GM19463 (cell line): Measurements from ENCODE around the gene MYO5B.

Source experiments
- ATAC-seq: cut with Tn5 transposase; IDR thresholded peaks from one replicate; pipeline ENCODE4 v1.9.1; 2021; ENCODE audit warnings: mild to moderate bottlenecking, moderate library complexity; ENCODE audit not compliant: unreplicated experiment

The MYO5B gene

GRCh38 chr18:49976001-49976400 lies 218.9 kb downstream of the MYO5B start:
- ATAC-seq: no peak

- no peak for ATAC-seq
Measured at GRCh38 chr18:49974079-49974478, 220.9 kb downstream of the MYO5B start.

- no peak for ATAC-seq
Measured at GRCh38 chr18:49973592-49973991, 221.4 kb downstream of the MYO5B start.

DNA sequence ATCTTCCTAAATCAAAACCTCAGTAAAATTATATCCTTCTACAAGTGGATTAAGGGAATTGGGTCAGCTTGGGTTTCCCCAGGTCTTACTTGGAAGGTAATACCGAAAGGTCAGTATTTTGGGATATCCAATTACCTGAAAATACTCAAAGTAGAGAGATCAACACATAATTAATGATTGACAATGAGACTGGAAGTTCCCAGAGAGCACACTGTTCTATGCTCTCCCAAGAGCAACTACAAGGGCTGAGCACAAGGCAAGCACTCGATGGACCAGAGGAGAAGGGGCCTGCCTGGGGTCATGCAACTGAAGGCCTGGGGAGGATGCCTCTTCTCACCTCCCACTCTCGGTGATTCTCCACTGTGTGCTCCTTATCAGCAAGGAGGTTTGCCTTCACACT lies 222.4 kb downstream of the MYO5B start:
- ATAC-seq: no peak

DNA sequence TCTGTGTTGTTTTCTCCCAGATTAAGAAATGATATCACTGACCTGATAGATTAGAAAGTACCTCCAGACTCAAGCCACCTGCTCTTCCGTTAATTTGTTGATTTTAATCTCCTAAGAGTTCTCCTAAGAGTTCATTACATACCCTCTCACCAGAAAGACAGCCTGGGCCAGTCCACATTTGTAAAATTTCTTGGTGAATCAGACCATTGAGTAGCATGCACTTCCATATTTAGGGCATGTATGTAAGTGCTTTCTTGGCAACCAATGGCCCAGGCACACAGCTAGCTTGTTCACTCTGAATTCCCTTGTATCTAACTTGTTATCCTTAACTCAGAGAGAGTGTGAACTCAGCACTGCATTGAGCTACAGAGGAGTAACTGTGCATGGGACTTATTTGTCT lies 223.5 kb downstream of the MYO5B start:
- no peak for ATAC-seq

DNA sequence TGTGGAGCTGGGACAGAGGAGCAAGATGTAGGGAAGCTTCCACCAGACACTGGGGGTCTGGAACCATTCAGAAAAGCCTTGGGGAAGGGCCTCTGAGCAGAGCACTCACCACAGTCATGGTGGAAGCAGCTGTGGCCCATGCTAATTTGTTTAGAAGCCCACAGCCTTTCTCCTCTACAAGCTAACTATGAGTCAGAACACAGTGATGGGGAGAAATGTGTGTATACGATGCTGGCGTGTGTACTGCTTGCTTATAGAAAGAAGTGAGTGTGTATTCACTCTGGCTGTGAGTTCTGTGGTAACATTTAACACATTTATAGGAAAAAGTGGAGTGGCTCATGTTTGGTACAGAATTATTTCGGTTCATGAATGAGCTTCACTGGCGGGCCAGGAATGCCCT lies 224.6 kb downstream of the MYO5B start:
- peak; percentile 69 for ATAC-seq

- ATAC-seq: peak; percentile 32
Measured at GRCh38 chr18:49968644-49969309, 226.2 kb downstream of the MYO5B start.

DNA sequence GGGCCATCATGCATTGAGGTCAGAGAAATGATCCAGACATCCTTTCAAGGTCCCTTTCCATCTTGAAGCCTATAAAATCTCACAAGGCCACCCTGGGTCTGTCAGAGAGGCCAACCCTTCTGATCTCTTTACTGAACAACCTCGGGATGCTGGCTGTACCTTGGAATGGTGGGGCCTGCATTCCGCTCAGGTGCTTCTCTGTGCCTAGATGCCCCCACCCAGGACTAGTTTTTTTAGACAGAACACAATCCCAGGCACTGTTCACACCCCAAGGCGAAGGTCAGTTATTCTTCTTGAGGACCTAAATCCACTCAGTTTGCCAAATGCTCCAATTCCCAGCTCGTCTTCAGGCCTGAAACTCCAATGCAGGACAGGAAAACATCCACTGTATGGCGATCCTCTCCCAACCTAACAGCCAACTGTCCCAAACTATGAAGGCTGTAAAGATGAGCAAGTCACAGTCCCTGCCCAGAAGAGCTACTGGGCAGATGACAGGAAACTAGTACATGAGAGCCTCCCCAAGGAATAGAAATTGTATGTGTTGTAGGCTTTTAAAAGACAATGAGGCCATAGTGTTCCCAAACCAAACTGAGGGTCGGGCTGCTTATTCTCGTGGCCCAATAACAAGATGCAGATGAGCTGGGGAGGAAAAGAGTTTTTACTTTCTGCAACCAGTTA lies 227.2 kb downstream of the MYO5B start:
- no peak for ATAC-seq

- peak; percentile 74 for ATAC-seq
Measured at GRCh38 chr18:49967171-49967570, 227.8 kb downstream of the MYO5B start.

GRCh38 chr18:49966090-49966489 lies 228.9 kb downstream of the MYO5B start:
- no peak for ATAC-seq

GRCh38 chr18:49963217-49963616 lies 231.7 kb downstream of the MYO5B start:
- ATAC-seq: no peak

- no peak for ATAC-seq
Measured at GRCh38 chr18:49961271-49961670, 233.7 kb downstream of the MYO5B start.

GRCh38 chr18:49960376-49960775 lies 234.6 kb downstream of the MYO5B start:
- ATAC-seq: no peak

- peak; percentile 82 for ATAC-seq
Measured at GRCh38 chr18:49959176-49959575, 235.8 kb downstream of the MYO5B start.

- no peak for ATAC-seq
Measured at GRCh38 chr18:49955263-49955662, 239.7 kb downstream of the MYO5B start.

DNA sequence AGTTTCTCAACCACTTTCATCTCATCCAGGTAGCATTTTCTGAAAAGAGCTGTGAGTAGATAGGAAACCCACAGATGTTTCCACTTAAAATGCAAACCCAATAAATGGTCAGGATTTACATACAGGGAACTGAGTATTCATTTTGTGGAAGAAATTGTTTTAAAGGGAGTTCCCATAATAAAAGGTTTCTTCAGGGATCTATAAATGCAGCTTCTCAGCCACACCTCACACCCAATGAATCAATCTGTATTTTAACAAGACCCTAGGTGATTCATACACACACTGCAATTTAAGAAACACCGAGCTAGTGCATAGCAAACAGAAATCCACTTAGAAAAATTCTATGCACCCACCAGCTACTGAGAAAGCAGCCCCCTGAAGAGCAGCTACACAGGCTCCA lies 241.6 kb downstream of the MYO5B start:
- no peak for ATAC-seq

DNA sequence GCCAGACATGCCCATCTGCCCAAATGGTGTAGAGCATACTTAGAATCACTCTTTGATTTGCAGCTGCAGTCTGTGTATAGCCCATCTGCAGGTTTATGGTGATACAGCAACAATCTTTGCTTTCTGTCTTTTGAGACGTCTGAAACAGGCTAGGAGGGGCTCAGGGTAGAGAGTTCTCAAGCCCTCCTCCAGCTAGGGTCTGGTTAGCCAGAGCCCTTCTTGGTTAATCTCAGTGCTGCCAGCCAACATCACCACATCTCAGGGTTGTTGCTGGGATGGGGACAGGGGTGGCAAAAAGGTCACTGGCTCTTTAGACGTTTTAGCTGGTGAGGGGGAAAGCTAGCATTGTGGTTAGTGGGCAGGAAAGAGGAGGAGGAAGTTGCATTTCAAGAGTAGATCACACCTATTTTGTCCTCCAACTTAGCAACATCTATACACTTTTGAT lies 245.0 kb downstream of the MYO5B start:
- no peak for ATAC-seq

- no peak for ATAC-seq
Measured at GRCh38 chr18:49948975-49949374, 246.0 kb downstream of the MYO5B start.

DNA sequence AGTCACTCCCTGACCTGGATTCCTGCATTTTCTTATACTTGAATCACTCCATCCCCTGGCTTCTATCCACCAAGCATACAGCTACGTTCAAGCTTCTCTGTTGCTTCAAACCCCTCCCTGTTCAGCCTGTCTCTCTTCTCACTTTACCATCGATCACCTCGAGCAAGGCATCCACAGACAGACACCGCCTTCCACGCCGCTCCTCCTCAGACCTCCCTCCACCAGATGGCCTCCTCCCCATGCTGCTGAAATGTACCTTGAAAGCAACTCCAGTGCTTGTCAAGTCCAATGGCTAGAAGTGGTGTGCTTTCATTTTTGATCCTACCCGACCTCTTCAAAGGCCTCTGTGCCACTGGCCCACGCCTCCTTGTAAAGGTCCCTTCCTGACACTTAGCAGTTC lies 250.3 kb downstream of the MYO5B start:
- peak; percentile 56 for ATAC-seq

DNA sequence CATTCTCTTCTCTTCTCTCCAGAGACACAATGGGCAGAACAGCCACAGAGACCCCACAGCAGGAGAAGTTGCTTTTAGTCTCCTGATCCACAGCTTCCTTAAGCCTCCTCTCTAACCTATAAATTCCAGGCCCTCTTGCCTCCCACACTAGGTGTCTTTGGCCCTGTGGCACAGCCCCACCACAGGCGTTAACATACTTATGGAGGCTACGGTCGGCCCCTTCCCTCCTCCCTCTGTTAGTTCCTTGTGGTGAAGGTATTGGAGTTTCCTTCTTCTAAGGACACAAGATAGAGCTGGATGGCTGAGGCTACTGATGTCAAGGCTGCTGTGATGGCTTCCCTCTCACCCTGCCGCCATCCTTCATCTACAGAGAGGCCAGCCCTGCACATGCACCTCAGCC lies 258.1 kb downstream of the MYO5B start:
- ATAC-seq: no peak

GRCh38 chr18:49935215-49935614 lies 259.7 kb downstream of the MYO5B start:
- ATAC-seq: no peak

- peak; percentile 82 for ATAC-seq
Measured at GRCh38 chr18:49934457-49934856, 260.5 kb downstream of the MYO5B start.
